HG02840 (cell line): ENCODE results near the gene NCAPH2.
A peak's percentile ranks its signal among the peaks of the same experiment; 100 is the strongest.

Experiments used
- ATAC-seq: cut with Tn5 transposase; IDR thresholded peaks from one replicate; pipeline ENCODE4 v1.9.1; 2021; ENCODE audit warnings: mild to moderate bottlenecking, moderate library complexity, moderate number of reproducible peaks; ENCODE audit not compliant: unreplicated experiment, low FRiP score

The NCAPH2 gene

DNA sequence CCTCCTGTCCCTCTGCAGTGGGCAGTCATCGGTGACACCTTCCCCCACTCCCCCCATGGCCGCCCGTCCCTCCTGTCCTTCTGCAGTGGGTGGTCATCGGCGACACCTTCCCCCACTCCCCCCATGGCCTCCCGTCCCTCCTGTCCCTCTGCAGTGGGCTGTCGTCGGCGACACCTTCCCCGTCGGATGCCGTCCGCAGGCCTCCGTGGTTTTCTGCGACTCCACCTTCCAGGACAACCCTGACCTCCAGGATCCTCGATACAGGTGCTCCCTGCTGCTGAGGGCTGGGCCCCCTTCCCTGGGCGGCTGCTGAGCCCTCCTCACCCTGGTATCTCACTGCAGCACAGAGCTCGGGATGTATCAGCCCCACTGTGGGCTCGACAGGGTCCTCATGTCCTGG is 19.1 kb upstream of the NCAPH2 start:
- ATAC-seq, result no peak

DNA sequence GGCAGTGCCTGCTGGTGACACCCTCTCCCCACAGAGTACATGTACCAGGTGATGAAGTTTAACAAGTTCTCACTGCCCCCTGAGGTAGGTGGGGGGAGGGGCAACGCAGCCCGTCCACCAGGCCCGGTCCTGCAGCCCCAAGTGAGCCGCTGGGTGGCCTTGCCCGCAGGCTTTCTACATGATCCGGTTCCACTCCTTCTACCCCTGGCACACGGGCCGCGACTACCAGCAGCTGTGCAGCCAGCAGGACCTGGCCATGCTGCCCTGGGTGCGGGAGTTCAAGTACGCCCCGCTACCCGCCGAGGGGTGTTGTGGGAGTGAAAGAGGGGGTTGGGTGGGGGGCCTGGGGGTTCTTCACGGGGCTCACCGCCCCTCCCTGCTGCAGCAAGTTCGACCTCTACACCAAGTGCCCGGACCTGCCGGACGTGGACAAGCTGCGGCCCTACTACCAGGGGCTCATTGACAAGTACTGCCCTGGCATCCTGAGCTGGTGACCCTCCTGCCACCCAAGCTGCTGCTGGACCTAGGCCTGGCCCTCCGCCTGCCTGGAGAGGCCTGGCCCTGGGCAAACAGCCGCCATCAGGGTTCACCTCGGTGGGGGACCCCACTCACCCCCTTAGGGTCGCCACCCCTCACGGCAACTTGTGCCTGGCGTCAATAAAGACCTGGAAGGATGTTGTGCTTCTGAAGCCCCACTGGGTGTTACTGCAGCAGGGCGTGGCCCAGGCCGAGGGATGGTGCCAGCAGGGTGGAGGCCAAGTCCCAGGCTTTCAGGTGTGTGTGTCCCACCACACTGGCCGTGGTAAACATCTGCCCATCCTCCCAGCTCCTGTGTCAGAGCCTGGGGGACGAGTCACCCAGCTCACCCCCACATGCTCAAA is 18.4 kb upstream of the NCAPH2 start:
- ATAC-seq, result no peak

DNA sequence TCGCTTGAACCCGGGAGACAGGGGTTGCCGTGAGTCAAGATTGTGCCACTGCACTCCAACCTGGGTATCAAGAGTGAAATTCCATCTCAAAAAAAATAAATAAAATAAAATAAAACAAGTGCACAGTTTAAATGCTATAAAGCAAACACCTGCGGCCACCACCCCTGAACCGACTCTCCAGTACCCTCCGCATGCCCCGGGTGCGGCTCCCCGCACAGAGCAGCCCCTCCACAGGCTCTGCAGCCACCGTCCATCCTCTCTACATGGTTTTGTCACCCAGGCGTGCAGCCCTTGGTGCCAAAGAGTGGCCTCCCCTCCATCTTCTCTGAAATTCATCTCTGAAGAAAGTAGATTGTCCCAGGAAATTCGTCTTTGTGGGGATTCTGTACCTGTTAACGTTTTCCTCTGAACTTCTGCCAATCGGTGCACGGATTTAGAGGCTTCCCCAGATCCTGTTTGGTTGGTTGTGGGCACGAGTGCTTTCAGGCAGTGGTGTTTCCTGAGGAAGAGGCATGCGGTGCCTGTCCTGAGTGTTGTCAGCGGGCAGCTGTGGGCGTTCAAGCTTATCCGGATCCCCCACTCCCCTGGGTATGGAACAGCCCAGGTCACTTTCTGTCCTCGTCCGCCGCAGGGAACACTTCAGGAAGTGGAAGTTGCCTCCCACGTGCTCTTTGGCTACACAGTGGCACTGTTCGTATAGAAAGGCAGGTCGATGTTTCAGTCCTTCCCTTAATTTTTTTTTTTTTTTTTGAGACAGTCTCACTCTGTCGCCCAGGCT is 17.3 kb upstream of the NCAPH2 start:
- ATAC-seq, result no peak

DNA sequence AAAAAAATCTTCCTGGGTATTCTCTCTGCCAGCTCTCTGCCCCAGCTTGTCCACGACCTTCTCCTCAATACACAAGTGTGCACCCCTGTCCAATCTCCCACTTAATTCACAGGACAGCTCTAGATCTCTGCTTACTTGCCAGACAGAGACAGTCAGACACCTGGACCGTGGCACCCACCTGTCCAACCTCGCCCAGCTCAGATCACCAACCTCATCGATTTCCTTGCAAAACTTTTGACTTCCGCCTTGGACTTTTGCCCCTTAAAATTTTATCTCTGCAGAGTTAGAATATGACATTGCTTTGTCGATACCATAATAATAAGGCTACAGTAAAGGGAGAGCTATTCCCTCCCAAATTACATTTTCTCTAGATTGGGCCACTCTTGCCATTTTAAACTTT is 10.9 kb upstream of the NCAPH2 start:
- ATAC-seq, result no peak

- ATAC-seq, result no peak
Observed at GRCh38 chr22:50498322-50498890, 9.6 kb upstream of the NCAPH2 start.

DNA sequence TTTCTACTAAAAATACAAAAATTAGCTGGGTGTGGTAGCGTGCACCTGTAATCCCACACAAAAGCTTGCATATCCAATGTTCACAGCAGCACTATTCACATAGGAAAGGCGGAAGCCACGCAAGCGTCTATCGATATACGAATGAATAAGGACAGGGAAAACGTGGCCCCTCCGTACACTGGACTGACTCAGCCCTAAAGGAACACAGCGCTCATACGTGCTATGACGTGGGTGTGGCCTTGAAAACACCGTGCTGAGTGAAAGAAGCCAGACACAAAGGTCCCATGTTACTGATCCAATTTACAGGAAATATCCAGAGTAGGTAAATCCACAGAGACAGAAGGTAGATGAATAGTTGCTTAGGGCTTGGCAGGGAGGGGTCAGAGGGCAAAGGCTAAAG is 7.6 kb upstream of the NCAPH2 start:
- ATAC-seq, result no peak

GRCh38 chr22:50502096-50502495 is 5.9 kb upstream of the NCAPH2 start:
- no peak for ATAC-seq

DNA sequence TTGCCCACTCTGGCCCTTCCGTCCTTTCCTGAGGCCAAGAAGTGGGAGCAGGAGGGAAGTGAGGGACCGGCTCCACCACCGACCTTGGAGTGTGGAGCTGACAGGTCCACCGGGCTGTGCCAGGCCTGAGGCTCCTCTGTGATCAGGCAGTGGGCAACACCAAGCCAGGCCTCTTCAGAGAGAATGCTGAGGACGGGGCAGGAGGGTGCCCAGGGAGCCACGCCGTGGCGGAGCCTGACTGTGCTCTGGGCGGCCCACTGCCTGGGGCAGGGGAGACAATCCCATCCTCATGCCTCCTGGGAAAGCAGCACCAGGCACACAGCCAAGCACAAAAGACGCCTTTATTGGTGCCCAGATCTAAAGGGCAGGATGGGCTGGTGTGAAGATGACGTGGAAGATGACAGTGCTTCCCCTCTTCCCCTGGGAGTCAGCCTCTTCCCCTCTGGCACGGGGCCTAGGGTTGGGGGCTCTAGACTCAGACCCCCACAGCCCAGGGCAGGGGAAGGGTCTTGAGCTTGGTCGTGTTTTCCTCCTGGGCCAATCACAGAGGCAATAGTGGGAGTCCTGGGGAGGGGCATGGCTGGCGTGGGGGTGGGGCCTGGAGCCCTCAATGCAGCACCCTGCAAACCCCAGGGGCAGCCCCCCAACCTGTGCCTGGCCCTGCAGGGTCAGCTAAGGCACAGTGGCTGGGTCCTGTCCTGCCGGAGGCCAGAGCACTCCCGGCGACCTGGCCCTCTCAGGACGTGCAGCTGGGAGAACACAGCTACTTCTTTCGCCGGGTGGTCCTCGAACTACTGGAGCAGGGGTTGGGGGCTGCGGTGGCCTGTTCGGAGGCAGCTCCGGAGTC is 5.2 kb upstream of the NCAPH2 start:
- no peak for ATAC-seq

DNA sequence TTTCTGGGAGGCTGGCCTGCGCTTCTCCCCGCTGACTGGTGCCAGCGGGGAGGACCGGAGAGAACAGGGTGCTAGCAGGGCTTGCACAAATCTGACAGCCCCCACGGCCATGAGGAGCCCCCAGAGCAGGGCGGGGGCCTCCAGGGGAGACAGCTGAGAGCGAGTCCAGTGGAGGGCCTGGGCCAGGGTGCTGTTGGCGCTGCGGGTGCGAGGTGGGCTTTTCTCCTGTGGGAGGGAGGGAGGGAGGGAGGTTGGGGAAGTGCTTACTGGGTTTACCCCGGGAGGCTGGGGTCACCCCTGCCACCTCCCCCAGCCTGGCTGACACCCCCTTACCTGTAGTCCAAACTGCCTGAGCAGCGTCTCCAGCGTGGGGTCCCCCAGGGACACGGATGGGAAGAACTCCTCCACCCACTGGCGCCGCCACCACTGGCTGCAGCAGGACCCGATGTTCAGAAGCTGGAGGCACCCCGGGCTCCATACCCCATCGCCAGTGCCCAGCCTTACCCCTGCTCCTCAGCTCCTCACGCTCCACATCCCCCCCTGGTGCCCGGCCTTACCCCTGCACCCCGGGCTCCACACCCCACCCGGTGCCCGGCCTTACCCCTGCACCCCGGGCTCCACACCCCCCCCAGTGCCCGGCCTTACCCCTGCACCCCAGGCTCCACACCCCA is 4.4 kb upstream of the NCAPH2 start:
- ATAC-seq, result no peak

DNA sequence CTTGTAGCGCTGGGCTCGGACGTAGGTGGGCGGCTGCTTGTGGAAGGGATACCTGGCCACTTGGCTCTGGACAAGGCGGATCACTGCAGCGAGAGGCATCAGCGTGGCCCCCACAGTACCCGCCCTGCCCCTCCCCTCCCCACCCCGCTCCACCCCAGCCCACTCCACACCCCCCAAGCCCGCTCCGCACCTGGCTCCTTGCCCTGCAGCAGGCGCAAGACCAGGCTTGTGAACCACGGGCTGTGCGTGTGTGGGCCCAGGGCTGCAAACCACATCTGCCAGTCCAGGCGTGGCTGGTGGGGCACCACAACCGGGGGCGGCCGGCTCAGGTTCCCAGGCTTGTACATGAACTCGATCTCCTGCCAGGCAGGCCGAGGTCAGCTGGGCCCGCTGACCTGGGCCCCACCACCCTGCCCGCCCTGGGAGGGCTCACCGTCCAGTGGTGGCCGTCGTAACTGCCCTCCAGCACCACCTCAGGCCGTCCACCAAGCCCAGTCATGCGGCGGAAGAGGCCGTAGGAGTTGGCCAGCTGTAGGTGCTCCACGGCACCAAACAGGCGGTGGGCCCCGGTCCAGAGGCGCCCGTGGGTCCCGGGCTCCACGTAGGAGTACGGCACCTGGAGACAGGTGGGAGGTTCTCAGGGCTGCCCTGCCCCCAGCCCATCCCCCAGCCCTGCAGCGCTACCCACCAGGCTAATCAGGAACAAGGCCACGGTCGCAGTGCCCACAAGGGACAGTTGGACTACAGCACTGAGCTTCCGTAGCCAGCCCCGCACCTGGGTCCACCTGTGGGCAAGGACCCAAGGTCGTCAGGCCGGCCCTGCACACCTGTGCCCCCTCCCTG is 3.4 kb upstream of the NCAPH2 start:
- ATAC-seq, result no peak

- ATAC-seq, result no peak
Observed at GRCh38 chr22:50505276-50505775, 2.7 kb upstream of the NCAPH2 start.

DNA sequence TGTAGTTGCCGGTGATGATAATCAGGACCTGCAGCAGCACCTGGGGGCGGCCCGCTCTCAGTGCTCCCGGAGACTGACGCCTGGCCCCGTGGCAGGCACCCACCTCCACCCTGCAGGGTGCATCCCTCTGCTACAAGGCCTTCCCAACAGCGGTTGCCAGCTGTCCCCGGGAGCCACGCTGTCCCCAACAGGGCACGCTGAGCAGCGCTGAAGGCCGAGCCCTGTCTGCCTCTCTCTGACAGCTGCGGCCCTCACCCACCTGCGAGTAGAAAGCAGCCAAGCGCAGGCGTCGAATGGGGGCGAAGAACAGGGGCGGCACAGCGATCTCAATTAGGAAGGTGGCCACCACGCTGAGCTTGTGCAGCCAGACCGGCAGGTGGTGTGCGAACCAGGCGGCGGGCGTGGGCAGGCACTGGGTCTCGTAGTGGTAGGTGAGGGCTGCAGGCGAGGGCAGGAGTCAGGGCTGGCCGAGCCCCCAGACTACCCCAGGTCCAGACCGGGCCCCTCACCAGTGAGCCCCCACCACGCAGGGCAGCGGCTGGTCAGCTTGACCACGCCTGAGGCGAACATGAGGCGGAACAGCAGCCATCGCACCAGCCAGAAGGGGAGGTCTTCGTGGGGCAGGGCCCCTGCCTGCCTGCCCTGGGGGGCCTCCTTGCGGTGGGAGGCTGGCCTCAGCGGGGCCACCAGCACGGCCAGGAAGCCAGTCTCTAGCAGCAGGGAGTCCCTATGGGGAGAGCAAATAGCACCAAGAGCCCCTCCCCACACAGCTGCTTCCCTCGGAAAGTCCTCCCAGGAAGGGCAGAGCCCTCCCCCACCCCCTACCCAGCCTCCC is 2.0 kb upstream of the NCAPH2 start:
- ATAC-seq, result no peak

DNA sequence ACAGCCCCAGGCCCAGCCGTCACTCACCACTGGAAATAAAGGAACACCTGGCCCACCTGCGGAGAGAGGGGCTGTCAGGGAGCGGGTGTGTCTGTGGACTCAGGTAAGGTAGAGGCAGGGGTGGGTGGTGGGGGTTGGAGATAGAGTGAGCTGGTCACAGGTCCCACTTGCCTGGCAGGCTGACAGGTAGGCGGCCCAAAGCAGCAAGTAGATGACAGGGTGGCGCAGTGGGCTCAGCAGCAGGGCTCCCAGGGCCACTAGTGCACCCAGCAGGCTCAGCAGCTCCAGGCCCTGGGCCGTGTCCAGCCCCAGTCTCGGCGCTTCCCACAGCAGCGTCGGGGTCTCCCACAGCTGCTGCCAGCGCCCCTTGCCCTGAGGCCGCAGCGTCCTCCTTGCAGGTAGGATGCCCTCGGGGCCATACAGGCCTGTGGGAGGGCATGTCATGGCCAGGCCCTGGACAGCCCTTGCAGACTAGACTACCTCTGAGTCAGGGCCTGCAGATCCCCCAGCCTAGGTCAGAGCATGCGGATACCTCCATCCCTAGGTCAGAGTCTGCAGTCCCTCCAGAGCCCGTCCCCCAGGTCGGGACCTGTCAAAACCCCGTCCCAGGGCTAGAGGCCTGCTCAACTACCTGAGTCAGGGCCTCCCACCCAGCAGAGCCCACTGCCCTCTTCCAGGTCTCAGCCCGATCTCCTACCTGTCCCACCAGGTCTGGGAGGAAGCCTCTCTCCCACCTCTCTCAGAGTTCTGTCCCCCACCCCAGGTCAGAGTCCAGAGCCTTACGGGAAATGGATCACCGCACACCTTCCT is 1.2 kb upstream of the NCAPH2 start:
- peak; percentile 4 for ATAC-seq

- ATAC-seq, result peak; percentile 45
Observed at GRCh38 chr22:50507421-50507990, 518 bp upstream of the NCAPH2 start, which contains the start of gene LMF2. TSS of gene LMF2 (minus strand) at chr22:50507702. CDS start at chr22:50507675, 27 bp downstream.

DNA sequence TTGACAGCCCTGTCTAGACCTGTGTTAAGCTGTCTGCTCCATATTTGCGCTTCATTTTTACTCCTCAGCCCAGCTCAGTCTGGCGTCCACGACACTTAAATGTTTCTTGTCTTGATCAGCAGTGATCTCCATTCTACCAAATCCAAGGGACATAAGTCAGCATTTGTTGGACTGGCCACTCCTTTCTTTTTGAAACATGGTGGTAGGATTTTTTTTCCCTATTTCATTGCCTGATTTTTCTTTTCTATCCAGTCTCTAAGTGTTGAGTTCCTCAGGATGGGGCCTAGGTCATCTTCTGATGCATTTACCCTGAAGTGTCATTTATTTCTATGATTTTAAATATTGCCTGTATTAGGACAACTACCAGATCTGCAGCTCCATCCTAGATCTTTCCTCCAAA is 873 bp downstream of the NCAPH2 start:
- ATAC-seq, result no peak

DNA sequence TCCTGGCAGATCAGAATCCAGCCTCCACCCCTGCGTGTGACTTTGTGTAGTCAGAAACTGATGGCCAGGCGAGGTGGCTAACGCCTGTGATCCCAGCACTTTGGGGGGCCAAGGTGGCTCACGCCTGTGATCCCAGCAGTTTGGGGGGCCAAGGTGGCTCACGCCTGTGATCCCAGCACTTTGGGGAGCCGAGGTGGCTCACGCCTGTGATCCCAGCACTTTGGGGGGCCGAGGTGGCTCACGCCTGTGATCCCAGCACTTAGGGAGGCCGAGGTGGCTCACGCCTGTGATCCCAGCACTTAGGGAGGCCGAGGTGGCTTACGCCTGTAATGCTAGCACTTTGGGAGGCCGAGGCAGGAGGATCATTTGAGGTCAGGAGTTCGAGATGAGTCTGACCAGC is 5.2 kb downstream of the NCAPH2 start:
- no peak for ATAC-seq

- ATAC-seq, result no peak
Observed at GRCh38 chr22:50516068-50516467, 8.0 kb downstream of the NCAPH2 start.
